ACHN (cell line): Measurements from ENCODE around the gene DPH6.
A peak's percentile ranks its signal among the peaks of the same experiment; 100 is the strongest.
"Not testable (repeated sequence)": the region's sequence is repeated elsewhere in the genome, so short reads cannot be mapped to it uniquely, and the experiment has no call there.

ENCODE experiments used
- DNase-seq: peaks from one replicate; pipeline ENCODE4 v3.0.0-alpha.2; 2015
- in situ Hi-C: cut with HindIII; loops from 2 replicates; pipeline ENCODE4 v1.10.0; 2017; ENCODE audit warnings: low sequenced_read_pairs, low pct_ligation_motif_present, low pct_unique_long_range_greater_than_20kb

Gene DPH6

GRCh38 chr15:35450492-35450891, 95.5 kb downstream of the DPH6 start:
- no peak for DNase-seq
- in situ Hi-C loops: no loop called here

- DNase-seq: no peak
- in situ Hi-C loops: no loop called here
Observed at GRCh38 chr15:35448294-35448693, 97.7 kb downstream of the DPH6 start.

DNA sequence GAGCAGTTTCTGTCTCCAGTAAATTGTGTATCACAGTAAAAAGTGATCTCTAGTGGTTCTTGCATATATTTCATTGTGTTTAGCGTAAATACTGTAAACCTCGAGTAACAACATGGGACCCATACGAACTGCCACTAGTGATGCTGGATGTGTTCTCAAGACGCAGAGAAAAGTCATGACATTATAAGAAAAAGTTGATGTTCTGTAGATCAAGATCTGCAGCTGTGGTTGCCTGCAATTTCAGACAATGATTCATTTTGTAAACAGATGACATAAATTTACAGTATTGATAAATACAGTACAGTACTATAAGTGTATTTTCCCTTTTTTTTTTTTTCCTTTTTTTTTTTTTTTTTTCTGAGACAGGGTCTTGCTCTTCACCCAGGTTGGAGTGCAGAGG, 100.1 kb downstream of the DPH6 start:
- in situ Hi-C loops: no loop called here

DNA sequence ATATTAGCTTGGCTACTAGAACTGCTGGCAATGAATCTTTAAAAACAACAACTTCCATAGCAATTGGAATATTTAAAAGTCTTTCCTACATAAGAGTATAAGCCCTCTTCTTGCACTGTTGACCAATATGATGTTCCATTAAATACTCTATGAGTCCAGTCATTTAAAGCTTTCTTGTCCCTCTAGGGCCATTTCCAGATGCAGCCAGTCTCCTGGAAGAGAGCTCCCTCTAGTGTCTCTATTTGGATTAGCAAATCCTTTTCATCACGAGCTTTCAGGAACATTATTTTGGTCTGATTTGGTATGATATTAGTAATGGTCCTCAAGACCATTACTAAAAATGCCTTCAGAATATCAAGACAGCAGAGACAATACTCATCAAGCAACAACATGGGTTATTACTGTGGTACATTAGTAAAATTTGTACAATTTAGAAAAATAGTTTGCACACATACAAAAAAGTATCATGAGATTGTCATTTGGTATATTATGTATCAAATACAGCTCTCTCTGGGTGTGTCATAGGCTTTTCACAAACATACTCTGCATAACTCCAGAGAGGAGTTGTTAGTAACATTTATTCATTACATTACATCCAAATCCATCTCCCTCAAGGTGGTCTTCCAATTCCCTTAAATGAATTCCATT, 101.3 kb downstream of the DPH6 start:
- in situ Hi-C loops: no loop called here
- peak; percentile 53 for DNase-seq

More for the DNA sequence above, 100.1 kb downstream of the DPH6 start:
- no peak for DNase-seq

DNA sequence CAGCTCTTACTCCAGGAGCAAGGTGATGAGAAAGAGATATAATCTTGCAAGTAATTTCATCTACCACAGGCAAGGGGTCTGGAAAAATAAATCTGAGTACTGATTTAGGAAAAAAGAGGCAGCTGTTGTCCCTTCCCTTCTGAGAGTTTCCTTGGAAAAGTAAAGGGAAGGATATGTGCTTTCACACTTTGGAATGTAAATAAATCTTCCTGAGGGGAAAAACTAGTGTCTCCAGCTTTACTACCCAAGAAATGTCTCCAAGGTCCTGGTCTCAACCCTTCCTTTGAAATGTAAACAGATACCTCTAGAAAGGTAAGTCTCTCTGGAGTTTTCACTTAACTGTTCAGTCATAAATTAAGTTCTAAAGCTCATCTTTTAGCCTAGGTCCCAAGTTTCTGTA, 102.6 kb downstream of the DPH6 start:
- in situ Hi-C loops: no loop called here
- DNase-seq: no peak

DNA sequence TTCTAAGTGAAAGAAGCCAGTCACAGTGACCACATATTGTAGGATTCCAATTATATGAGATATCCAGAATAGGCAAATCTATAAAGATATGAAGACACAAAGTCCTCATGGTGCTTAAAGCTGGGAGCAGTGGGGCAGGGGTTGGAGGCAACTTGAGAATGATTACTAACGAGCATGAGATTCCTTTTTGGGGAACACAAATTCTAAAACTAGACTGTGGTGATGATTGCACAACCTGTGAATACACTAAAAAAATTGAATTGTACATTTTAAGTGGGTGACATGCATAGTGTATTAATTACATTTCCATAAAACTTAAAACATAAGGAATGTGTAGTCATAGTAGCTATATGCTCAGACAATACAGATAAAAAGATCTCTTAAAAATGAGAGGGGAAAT, 103.2 kb downstream of the DPH6 start:
- in situ Hi-C loops: no loop called here
- DNase-seq: no peak

DNA sequence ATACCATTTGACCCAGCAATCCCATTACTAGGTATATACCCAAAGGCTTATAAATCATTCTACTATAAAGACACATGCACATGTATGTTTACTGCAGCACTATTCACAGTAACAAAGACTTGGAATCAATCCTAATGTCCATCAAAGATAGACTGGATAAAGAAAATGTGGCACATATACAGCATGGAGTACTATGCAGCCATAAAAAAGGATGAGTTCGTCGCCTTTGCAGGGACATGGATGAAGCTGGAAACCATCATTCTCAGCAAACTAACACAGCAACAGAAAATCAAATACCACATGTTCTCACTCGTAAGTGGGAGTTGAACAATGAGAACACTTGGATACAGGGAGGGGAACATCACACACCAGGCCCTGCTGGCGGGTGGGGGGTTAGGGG, 104.7 kb downstream of the DPH6 start:
- DNase-seq, in situ Hi-C loops: not testable (repeated sequence)

DNA sequence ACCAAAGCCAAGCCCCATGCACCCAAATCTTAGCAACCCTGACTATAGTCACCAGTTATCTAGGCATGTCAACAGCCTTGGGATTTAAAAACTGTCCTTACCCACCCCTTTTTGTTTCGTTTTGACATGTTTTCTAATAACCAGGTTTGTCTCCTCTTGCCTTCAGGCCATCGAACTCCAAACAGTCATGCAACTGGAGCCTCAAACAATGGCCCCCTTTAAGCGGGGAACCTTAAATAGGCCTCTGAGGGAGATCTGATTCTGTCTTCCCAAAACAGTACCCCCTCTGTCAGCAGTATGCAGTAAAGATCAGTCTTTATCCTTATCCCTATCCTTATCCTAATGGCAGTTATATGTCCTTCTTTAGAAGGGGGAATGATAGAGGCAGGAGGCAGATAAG, 105.7 kb downstream of the DPH6 start:
- DNase-seq: no peak
- in situ Hi-C loops: no loop called here

DNA sequence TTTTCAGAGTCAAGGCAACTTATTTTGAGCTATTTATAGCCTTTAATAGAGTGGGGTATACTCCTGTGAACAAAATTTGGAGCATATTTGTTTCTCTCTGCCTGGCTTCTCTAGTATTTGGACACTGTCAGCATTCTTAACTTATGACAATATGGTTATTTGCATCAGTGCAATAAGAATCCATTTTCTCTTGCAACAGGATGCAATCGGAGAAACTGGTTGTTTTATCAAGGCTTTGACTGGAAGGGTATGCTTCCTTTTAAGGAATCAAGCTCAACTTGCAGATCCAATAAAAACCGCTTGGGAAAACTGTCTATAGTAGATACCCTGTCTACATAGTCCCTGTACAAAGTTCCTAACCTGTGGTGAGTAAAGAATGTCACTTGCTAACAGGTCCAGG, 106.7 kb downstream of the DPH6 start:
- no peak for DNase-seq
- in situ Hi-C loops: no loop called here

GRCh38 chr15:35437157-35437556, 108.8 kb downstream of the DPH6 start:
- in situ Hi-C loops: no loop called here
- DNase-seq: no peak

DNA sequence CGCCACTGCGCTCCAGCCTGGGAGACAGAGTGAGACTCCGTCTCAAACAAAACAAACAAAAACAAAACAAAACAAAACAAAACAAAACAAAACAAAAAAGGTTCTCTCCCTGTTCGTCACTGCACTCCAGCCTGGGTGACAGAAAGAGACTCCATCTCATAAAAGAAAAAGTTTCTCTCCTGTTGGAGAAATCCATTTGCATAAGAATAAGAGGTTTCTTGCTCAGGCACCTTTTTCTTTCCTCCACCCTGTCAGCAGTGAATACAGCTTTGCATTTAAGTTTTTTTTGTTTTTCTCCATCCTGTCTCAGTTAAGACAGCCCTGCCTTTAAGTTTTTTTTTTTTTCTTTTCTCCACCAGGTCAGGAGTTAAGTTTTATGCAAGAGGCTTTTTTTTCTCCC, 109.5 kb downstream of the DPH6 start:
- in situ Hi-C loops: no loop called here
- DNase-seq: no peak

GRCh38 chr15:35431281-35431680, 114.7 kb downstream of the DPH6 start:
- DNase-seq: no peak
- in situ Hi-C loops: no loop called here

DNA sequence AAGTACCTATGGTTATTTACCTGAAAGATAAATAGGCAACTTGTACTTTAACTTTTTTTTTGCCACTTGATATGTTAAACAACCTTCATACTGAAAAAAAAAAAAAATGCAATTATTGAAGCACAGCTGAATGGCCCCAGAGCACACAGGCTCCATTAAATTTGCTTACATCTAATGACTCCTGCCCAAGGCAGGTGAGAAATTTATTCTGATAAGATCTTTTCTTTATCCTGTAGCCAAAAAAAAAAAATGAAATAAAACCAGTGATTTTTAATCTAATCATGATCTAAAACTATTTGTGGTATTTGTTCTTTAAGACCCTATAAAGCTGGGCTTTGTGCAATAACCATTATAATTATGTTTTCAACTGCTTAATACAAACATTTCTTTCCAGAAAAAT, 115.7 kb downstream of the DPH6 start:
- in situ Hi-C loops: no loop called here
- no peak for DNase-seq

DNA sequence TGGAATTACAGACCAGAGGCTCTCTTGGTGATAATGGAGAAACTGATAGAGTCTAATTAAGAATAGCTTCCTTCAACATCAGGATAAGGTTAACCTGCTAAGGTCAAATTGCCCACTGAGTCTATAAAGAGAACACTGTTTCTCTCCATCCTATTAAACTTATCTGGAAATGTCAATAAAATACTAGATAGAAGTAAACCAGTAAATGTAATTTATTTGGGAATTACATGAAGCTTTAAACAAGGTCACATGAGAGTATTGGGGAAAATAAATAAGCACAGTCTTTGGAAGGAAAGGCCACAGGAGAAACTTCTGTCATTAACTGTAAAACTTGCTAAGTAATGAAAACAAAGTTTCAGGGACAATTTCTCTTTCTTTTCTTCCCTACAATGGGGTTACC, 118.5 kb downstream of the DPH6 start:
- no peak for DNase-seq
- in situ Hi-C loops: no loop called here

DNA sequence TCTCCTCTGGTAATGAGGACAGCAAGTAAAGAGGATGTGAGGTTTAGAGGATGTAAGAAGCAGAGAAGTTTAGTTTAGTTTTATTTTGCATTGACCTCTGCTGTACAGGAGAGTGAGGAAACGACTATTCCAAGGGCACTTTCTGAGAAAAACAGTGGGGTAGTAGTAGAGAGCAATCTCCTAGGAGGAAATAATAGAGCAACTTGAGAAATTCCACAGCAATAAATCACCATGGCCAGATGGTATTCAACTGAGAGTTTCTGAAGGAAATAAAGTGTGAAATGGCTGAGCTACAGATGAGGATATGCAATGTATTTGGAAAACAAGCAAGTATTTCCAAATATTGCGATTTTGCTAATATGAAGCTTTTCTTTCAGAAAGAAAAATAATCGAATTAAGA, 118.9 kb downstream of the DPH6 start:
- in situ Hi-C loops: no loop called here
- DNase-seq: peak; percentile 55

DNA sequence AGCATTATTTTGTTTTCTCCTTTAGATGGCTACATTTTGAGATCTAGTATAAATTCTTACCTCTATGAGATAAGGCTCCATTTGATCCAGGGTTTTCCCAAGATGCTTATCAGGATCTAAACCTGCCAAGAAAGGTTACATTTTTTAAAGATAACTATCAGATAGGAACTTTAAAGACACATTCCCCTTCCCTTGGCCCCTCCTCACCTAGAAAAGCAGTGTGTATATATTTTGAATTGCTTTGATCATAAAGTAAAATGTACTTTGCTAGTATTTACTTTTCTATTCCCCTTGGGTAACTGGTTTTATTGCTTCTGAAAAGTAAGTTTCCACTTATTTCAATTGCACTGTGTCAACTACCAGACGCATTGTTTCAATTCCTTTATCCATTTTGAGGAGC, 135.2 kb downstream of the DPH6 start:
- DNase-seq: no peak
- in situ Hi-C loops: no loop called here

DNA sequence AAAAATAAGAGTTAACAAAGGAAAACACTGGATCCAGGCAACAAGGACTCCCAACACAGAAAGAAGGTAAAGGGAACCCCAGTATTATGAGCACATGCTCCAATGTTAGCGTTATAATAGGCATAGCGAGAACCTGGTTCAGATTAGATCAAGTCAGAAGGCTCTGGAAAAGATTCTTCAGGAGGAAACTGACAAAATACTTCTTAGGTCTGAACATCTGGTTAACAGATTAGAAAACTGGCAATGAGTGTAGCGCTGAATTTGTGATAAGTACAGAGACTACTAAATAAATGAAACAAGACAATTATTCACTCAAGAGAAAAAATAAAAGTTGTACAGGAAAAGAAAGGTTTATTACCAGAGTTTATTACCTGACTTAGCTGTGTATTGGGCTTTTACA, 146.1 kb downstream of the DPH6 start:
- DNase-seq: no peak
- in situ Hi-C loops: no loop called here

DNA sequence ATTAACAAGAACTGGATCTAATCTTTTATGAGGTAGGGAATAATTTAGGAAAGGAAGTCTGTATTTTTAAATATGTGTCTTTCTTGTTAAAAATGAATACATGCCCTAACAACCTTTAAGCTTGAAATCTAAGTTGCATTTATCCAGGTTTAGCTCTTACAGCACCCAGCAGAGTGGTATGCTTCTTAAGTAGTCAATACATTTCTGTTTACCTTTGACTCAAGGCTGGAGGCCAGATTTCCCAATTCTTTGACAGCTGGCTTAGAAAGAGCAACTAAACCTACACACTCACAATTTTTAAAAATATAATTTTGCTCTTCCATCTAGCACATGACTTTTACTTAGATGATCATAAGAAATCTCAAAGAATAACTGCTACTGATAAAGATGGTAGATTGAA, 148.9 kb downstream of the DPH6 start:
- in situ Hi-C loops: no loop called here
- DNase-seq: no peak

DNA sequence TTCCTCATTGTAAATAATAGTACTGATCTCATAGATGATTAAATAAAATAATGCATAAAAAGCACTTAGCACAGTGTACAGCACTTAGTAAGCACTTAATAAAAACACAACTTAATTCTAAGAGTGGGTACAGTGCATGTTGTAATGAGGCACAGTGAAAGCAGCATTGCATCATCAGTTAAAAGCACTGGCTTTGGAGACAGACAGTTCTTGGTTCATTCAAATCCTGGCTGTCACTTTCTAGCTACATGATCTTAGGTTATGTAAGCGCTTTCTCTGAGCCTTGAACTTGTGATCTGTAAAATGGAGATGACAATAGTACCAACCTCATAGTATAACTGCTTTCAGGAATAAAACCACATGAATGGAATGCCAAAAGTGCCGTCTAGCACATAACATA, 151.5 kb downstream of the DPH6 start:
- no peak for DNase-seq
- in situ Hi-C loops: no loop called here

DNA sequence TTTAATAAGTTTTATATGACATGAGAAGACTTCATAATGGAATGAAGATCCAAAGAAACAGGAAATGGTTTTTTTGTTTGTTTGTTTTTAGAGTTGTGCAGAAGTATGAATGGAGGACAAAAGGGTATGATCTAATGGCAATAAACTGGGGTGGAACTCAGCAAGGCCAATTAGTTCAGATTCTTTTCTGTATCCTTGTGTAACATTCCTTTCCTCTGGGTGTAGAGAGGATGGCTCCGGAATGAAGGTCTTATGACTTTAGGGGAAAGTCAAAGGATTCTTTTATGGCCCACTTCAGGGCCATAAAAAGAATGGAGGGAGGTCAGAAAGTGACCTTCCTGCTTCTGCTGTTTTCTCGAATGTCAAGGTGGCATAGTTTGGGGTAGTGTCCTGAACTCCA, 152.6 kb downstream of the DPH6 start:
- no peak for DNase-seq
- in situ Hi-C loops: no loop called here

DNA sequence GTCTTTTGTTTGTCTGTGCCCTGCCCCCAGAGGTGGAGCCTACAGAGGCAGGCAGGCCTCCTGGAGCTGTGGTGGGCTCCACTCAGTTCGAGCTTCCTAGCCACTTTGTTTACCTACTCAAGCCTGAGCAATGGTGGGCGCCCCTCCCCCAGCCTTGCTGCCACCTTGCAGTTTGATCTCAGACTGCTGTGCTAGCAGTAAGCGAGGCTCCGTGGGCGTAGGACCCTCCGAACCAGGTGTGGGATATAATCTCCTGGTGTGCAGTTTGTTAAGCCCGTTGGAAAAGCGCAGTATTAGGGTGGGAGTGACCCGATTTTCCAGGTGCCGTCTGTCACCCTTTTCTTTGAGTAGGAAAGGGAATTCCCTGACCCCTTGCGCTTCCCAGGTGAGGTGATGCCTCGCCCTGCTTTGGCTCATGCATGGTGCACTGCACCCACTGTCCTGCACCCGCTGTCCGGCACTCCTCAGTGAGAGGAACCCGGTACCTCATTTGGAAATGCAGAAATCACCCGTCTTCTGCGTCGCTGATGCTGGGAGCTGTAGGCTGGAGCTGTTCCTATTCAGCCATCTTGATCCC, 154.5 kb downstream of the DPH6 start:
- DNase-seq, in situ Hi-C loops: not testable (repeated sequence)
